Measurements from ENCODE around the gene DHRS7C. TPM values are rescaled to one million over a fixed set of nuclear protein-coding genes. Genes with fewer than 3 reads are reported as not detected.

The DHRS7C gene
- total and polyA plus RNA-seq, 2 of the 13 experiments (the other 11 are each of a cell fraction or from before 2014, with no cell fraction given): not detected

DNA sequence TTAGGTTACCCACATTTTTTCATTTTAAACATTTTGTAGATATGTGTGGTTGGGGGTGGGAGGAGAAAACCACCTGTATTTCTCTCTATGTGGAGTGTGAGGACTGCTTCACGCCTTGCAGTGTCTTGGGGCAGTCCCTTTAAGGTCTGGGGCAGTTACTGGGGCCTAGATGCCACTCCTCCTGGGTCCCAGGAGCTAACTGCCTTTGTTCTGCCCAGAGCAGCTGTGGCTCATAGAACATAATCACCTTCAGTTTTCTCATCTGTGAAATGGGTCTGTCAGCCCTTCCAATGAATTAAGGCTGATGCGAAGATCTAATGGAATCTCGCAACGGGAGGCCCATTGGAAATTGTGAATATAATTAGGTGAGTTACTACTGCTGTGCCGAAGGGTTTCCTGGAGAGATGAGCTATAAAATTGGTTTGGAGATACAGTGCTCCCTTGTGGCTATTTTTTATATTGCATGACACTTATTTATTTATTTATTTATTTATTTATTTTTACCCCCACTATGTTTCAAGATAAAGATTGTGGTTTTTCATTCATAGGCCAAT lies 22.9 kb downstream of the DHRS7C start:
- no peaks in the 10 kb centered on the region for H4K20me1 ChIP-seq (ENCODE audit: insufficient read depth, low read length)
- no peak overlapping the region for H3K27ac ChIP-seq (ENCODE audit: extremely low read length, insufficient read depth, low read length)
- H3K9ac ChIP-seq (ENCODE audit: insufficient read depth, low read depth, low read length): no peak overlapping the region
- intact Hi-C loops (cut with micrococcal nuclease; ENCODE audit: unreplicated experiment) (loop anchor here (2.0 kb wide), 1 partner anchor 40 kb away; no protein-coding TSS in a partner anchor), in situ Hi-C loops (cut with HindIII; ENCODE audit: extremely low pct_ligation_motif_present, low pct_unique_long_range_greater_than_20kb) (no loop called here)
- peak; percentile 46 for TF ChIP-seq ZNF629 (CRISPR knock-in tag; conservative IDR thresholded peaks at IDR 0.05)
- TF ChIP-seq, protein P1, sequence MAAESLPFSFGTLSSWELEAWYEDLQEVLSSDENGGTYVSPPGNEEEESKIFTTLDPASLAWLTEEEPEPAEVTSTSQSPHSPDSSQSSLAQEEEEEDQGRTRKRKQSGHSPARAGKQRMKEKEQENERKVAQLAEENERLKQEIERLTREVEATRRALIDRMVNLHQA (CRISPR knock-in tag; IDR thresholded peaks at IDR 0.05): no peak
- no peak for TF ChIP-seq ZFP36L1 (CRISPR knock-in tag; IDR thresholded peaks at IDR 0.05)
- no peak for TF ChIP-seq ZNF383 (CRISPR knock-in tag; IDR thresholded peaks at IDR 0.05; ENCODE audit: borderline replicate concordance)
- TF ChIP-seq, protein P2, sequence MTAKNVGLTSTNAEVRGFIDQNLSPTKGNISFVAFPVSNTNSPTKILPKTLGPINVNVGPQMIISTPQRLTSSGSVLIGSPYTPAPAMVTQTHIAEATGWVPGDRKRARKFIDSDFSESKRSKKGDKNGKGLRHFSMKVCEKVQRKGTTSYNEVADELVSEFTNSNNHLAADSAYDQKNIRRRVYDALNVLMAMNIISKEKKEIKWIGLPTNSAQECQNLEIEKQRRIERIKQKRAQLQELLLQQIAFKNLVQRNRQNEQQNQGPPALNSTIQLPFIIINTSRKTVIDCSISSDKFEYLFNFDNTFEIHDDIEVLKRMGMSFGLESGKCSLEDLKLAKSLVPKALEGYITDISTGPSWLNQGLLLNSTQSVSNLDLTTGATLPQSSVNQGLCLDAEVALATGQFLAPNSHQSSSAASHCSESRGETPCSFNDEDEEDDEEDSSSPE (CRISPR knock-in tag; IDR thresholded peaks at IDR 0.05): no peak
- no peak for TF ChIP-seq STAT5B (CRISPR knock-in tag; IDR thresholded peaks at IDR 0.05)
- TF ChIP-seq, protein P3, sequence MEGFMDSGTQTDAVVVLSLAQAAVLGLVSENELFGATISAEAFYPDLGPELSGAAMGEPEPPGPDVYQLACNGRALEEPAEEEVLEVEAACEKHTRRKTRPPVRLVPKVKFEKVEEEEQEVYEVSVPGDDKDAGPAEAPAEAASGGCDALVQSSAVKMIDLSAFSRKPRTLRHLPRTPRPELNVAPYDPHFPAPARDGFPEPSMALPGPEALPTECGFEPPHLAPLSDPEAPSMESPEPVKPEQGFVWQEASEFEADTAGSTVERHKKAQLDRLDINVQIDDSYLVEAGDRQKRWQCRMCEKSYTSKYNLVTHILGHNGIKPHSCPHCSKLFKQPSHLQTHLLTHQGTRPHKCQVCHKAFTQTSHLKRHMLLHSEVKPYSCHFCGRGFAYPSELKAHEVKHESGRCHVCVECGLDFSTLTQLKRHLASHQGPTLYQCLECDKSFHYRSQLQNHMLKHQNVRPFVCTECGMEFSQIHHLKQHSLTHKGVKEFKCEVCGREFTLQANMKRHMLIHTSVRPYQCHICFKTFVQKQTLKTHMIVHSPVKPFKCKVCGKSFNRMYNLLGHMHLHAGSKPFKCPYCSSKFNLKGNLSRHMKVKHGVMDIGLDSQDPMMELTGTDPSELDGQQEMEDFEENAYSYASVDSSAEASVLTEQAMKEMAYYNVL (CRISPR knock-in tag; IDR thresholded peaks at IDR 0.05; ENCODE audit: borderline replicate concordance): no peak
- no peaks in the 10 kb centered on the region for H3K79me2 ChIP-seq (ENCODE audit: insufficient read depth, low read length)
- H3K9me3 ChIP-seq (ENCODE audit: low read length): no peaks in the 10 kb centered on the region
- peak; percentile 14 for DNase-seq (ENCODE audit: low spot score)
- no peak overlapping the region for H3K4me2 ChIP-seq (ENCODE audit: low read depth, low read length)
- no peak for ATAC-seq
- H3K36me3 ChIP-seq (replicated peaks in 1 of 2; ENCODE audit: control insufficient read depth in 1 of 2, insufficient read depth in 2 of 2, low read length in 2 of 2): no peaks in the 10 kb centered on the region
- BruUV-seq (replicated peaks): no TSS peak
- CTCF ChIA-PET (ENCODE audit: low intra/inter-chr PET ratio, low total read pairs): interaction anchor here (0.6 to 2.1 kb wide), 3 partner anchors 23 to 192 kb away, joined by 3 to 17 read pairs (median 3); partner anchors contain the start of gene CFAP52
- FAIRE-seq: no peak
- WGBS (ENCODE audit: low lambda C conversion rate): 21% methylated on average over 5 of the region's 5 CpGs
- POLR2A ChIA-PET: no interaction called here
- no peak overlapping the region for H2AFZ ChIP-seq (ENCODE audit: low read length)
- 0 out of 2 replicates have a peak, but pooled peaks cover 5% of the 10 kb centered on the region for H3K4me1 ChIP-seq (ENCODE audit: insufficient read depth, low read length)
- H3K27me3 ChIP-seq (ENCODE audit: control insufficient read depth in 1 of 2, insufficient read depth in 2 of 2, low read length in 2 of 2): peaks cover 6 to 9% of the 10 kb centered on the region in 2 experiments; a peak in 1 of 5 replicates
- H3K4me3 ChIP-seq (replicated peaks in 1 of 3; ENCODE audit: insufficient read depth in 1 of 3, low read depth in 2 of 3, low read length in 3 of 3): no peak overlapping the region
